NCI-H146 (cell line): ENCODE measurements around the gene AAR2.
A peak's percentile ranks its signal among the peaks of the same experiment; 100 is the strongest.

Experiments
- DNase-seq: peaks from one replicate; lab custom pipeline; 2025; lab: John Stamatoyannopoulos, UW

Gene AAR2

GRCh38 chr20:36260316-36260715 is 24.0 kb downstream of the AAR2 start:
- DNase-seq = no peak

GRCh38 chr20:36261389-36262105 is 25.3 kb downstream of the AAR2 start:
- DNase-seq = no peak

- DNase-seq = no peak
Observed at GRCh38 chr20:36262440-36262839, 26.2 kb downstream of the AAR2 start.

GRCh38 chr20:36264426-36265246 is 28.4 kb downstream of the AAR2 start:
- no peak for DNase-seq

GRCh38 chr20:36266189-36266588 is 29.9 kb downstream of the AAR2 start:
- no peak for DNase-seq

- no peak for DNase-seq
Observed at GRCh38 chr20:36267605-36268381, 31.5 kb downstream of the AAR2 start.

- DNase-seq = peak; percentile 43
Observed at GRCh38 chr20:36268440-36269342, 32.4 kb downstream of the AAR2 start.

- DNase-seq = no peak
Observed at GRCh38 chr20:36269507-36269906, 33.2 kb downstream of the AAR2 start.

- DNase-seq = no peak
Observed at GRCh38 chr20:36270744-36271638, 34.7 kb downstream of the AAR2 start.

- DNase-seq = no peak
Observed at GRCh38 chr20:36271639-36272546, 35.6 kb downstream of the AAR2 start.

- DNase-seq = no peak
Observed at GRCh38 chr20:36272547-36273220, 36.4 kb downstream of the AAR2 start.

- peak; percentile 18 for DNase-seq
Observed at GRCh38 chr20:36273414-36274180, 37.3 kb downstream of the AAR2 start.

GRCh38 chr20:36274181-36274841 is 38.0 kb downstream of the AAR2 start:
- no peak for DNase-seq

- no peak for DNase-seq
Observed at GRCh38 chr20:36275011-36275410, 38.7 kb downstream of the AAR2 start.

GRCh38 chr20:36275441-36276189 is 39.3 kb downstream of the AAR2 start:
- no peak for DNase-seq

- no peak for DNase-seq
Observed at GRCh38 chr20:36277546-36277945, 41.3 kb downstream of the AAR2 start.

GRCh38 chr20:36279362-36279761 is 43.1 kb downstream of the AAR2 start:
- DNase-seq = no peak
